VCaP (cell line): ENCODE data around the gene ADAMTS9.

Experiments
- H3K27ac ChIP-seq: fragments of 450-650 bp; 2 replicates; pipeline ENCODE4 v1.5.1; 2017
- CTCF ChIP-seq: fragments of 450-650 bp; conservative IDR thresholded peaks from 2 replicates; pipeline ENCODE4 v1.5.1; 2017; ENCODE audit warnings: mild to moderate bottlenecking, moderate library complexity

The ADAMTS9 gene

GRCh38 chr3:64495121-64495780, 192.5 kb downstream of the ADAMTS9 start:
- H3K27ac ChIP-seq, result peak overlapping the region; percentile 27
- TF ChIP-seq CTCF, result no peak

- no peak for TF ChIP-seq CTCF
- peak overlapping the region; percentile 27; the same call in 1 of the 2 replicates for H3K27ac ChIP-seq
These were observed 193.3 kb downstream of the ADAMTS9 start for GRCh38 chr3:64494526-64494925.

- H3K27ac ChIP-seq, result peak overlapping the region; percentile 92; the same call in 1 of the 2 replicates
- TF ChIP-seq CTCF, result no peak
These were observed 194.7 kb downstream of the ADAMTS9 start for GRCh38 chr3:64493149-64493548.

GRCh38 chr3:64491843-64492242, 196.0 kb downstream of the ADAMTS9 start:
- TF ChIP-seq CTCF, result no peak
- H3K27ac ChIP-seq, result peak overlapping the region; percentile 92

- no peak for TF ChIP-seq CTCF
- peak overlapping the region; percentile 92 for H3K27ac ChIP-seq
These were observed 197.5 kb downstream of the ADAMTS9 start for GRCh38 chr3:64490180-64490724.

GRCh38 chr3:64489361-64490044, 198.3 kb downstream of the ADAMTS9 start:
- H3K27ac ChIP-seq, result peak overlapping the region; percentile 92
- TF ChIP-seq CTCF, result no peak

GRCh38 chr3:64488939-64489338, 198.9 kb downstream of the ADAMTS9 start:
- peak overlapping the region; percentile 92 for H3K27ac ChIP-seq
- TF ChIP-seq CTCF, result no peak
